HCT116 (cell line): ENCODE measurements around the gene ROBO1. TPM values are rescaled to one million over a fixed set of nuclear protein-coding genes. Genes with fewer than 3 reads are reported as not detected.

Experiments used
- ATAC-seq: fragments of 200-7000 bp; cut with Tn5 transposase; 2 replicates; pipeline ENCODE4 v1.9.1; 2020; ENCODE audit warnings: mild to moderate bottlenecking, moderate library complexity
- BruUV-seq: library from RNA; stranded (reverse); fragments of 400-500 nt; replicated peaks from 2 replicates; lab custom pipeline; 2021; lab: Mats Ljungman, UMichigan
- CTCF ChIA-PET: fragments of 300-600 bp; sonication (Branson Sonifier 250); formaldehyde crosslinking; loops from one replicate; lab custom pipeline; 2021; ENCODE audit warnings: antibody characterized with exemption; lab: Charles Lee
- POLR2A ChIA-PET: fragments of 300-600, 350-600 bp; sonication (Branson Sonifier 250); formaldehyde crosslinking; loops from one replicate; lab custom pipeline; 2021; ENCODE audit warnings: antibody characterized with exemption; lab: Charles Lee
- RAD21 ChIA-PET, 2 experiments: fragments of 300-600 bp; sonication (Branson Sonifier 250); formaldehyde crosslinking; loops; one replicate each; lab custom pipeline; 2023; ENCODE audit warnings: low total read pairs in 2 of 2; ENCODE audit not compliant: uncharacterized antibody in 2 of 2, unreplicated experiment in 2 of 2, low non-redundant PET in 1 of 2; lab: Charles Lee
- DNase-seq: peaks from one replicate; pipeline ENCODE4 v3.0.0-alpha.2; 2010; ENCODE audit warnings: low read depth, low spot score
- H2AFZ ChIP-seq: fragments of 200-600 bp; shearing (Covaris generic), sonication (generic); 2 replicates; pipeline ENCODE4 v1.6.1; 2017; ENCODE audit warnings: low read depth, mixed run types, mixed read lengths, antibody characterized with exemption, low read length; ENCODE audit not compliant: poor library complexity, severe bottlenecking
- H3K27ac ChIP-seq: 2 replicates; pipeline ENCODE4 v1.5.1; 2012; ENCODE audit warnings: low read depth, low read length
- H3K27me3 ChIP-seq: fragments of 200-600 bp; sonication (generic); 2 replicates; pipeline ENCODE4 v1.6.1; 2016; ENCODE audit warnings: mixed run types, low read length, mixed read lengths; ENCODE audit not compliant: insufficient read depth
- H3K36me3 ChIP-seq, 2 experiments: fragments of 200-500 bp in 1 of 2; fragments of 200-600 bp in 1 of 2; sonication (Bioruptor generic) in 1 of 2; sonication (generic) in 1 of 2; 2 replicates each; pipeline versions ENCODE4 v1.5.1 to v1.6.1; 2014 to 2016; ENCODE audit warnings: low read length in 2 of 2, inconsistent platforms in 1 of 2, mixed read lengths in 1 of 2, mixed run types in 1 of 2; ENCODE audit not compliant: insufficient read depth in 2 of 2, control insufficient read depth in 1 of 2
- H3K4me1 ChIP-seq, 2 experiments: fragments of 200-600 bp in 1 of 2; sonication (generic) in 1 of 2; 2 replicates each; pipeline versions ENCODE4 v1.5.1 to v1.6.1; 2012 to 2017; ENCODE audit warnings: low read length in 2 of 2, inconsistent platforms in 1 of 2, mild to moderate bottlenecking in 1 of 2, mixed read lengths in 1 of 2, mixed run types in 1 of 2, moderate library complexity in 1 of 2; ENCODE audit not compliant: insufficient read depth in 2 of 2, control insufficient read depth in 1 of 2
- H3K4me2 ChIP-seq: fragments of 200-600 bp; sonication (generic); 2 replicates; pipeline ENCODE4 v1.6.1; 2017; ENCODE audit warnings: mixed run types, low read length, mixed read lengths
- H3K4me3 ChIP-seq, 2 experiments: fragments of 200-600 bp in 1 of 2; sonication (generic) in 1 of 2; replicated peaks in 1 of 2; 2 replicates each; pipeline ENCODE4 v1.5.1; 2011 to 2016; ENCODE audit warnings: low read length in 2 of 2, control low read depth in 1 of 2, low read depth in 1 of 2, mild to moderate bottlenecking in 1 of 2, mixed read lengths in 1 of 2, mixed run types in 1 of 2
- H3K79me2 ChIP-seq: fragments of 200-600 bp; sonication (generic); 2 replicates; pipeline ENCODE4 v1.6.1; 2017; ENCODE audit warnings: mild to moderate bottlenecking, mixed run types, low read length, moderate library complexity, mixed read lengths; ENCODE audit not compliant: insufficient read depth
- H3K9ac ChIP-seq: fragments of 200-600 bp; sonication (generic); 2 replicates; pipeline ENCODE4 v1.6.1; 2016; ENCODE audit warnings: low read length, mixed read lengths
- H3K9me2 ChIP-seq: fragments of 200-600 bp; sonication (generic), shearing (Covaris generic); 2 replicates; pipeline ENCODE4 v1.6.1; 2017; ENCODE audit warnings: mixed run types, mild to moderate bottlenecking, moderate library complexity; ENCODE audit not compliant: insufficient read depth
- H3K9me3 ChIP-seq, 2 experiments: fragments of 200-500 bp in 1 of 2; fragments of 200-600 bp in 1 of 2; sonication (Bioruptor generic) in 1 of 2; sonication (generic) in 1 of 2; 2 replicates each; pipeline ENCODE4 v1.6.1; 2014 to 2017; ENCODE audit warnings: low read length in 2 of 2, mixed read lengths in 2 of 2, inconsistent platforms in 1 of 2, low read depth in 1 of 2, mild to moderate bottlenecking in 1 of 2, mixed run types in 1 of 2, moderate library complexity in 1 of 2; ENCODE audit not compliant: control insufficient read depth in 1 of 2, insufficient read depth in 1 of 2
- H4K20me1 ChIP-seq: fragments of 200-600 bp; sonication (generic), shearing (Covaris generic); 2 replicates; pipeline ENCODE4 v1.6.1; 2017; ENCODE audit warnings: mixed run types, mild to moderate bottlenecking, moderate library complexity; ENCODE audit not compliant: insufficient read depth
- CBX3 ChIP-seq: IDR thresholded peaks from 2 replicates; pipeline ENCODE4 v1.6.1; 2012; ENCODE audit warnings: low read depth
- CEBPB ChIP-seq: IDR thresholded peaks from 2 replicates; pipeline ENCODE4 v1.6.1; 2012; ENCODE audit warnings: low read depth
- CTCF ChIP-seq, 3 experiments: fragments of 200-600 bp in 1 of 3; sonication (generic) in 1 of 3; IDR thresholded peaks in 2 of 3; conservative IDR thresholded peaks in 1 of 3; 2 replicates each; pipeline ENCODE4 v1.5.1; 2012 to 2017; ENCODE audit warnings: low read depth in 2 of 3, low read length in 2 of 3, antibody characterized with exemption in 1 of 3, borderline replicate concordance in 1 of 3, control low read depth in 1 of 3, mild to moderate bottlenecking in 1 of 3, mixed read lengths in 1 of 3, mixed run types in 1 of 3, moderate library complexity in 1 of 3; ENCODE audit not compliant: insufficient read depth in 1 of 3
- EGR1 ChIP-seq: IDR thresholded peaks from 2 replicates; pipeline ENCODE4 v1.6.1; 2012; ENCODE audit warnings: low read depth
- ELF1 ChIP-seq: IDR thresholded peaks from 2 replicates; pipeline ENCODE4 v1.6.1; 2012; ENCODE audit warnings: low read depth, borderline replicate concordance
- EZH2 ChIP-seq: fragments of 200-600 bp; sonication (generic); IDR thresholded peaks from 2 replicates; pipeline ENCODE4 v1.6.1; 2017; ENCODE audit warnings: antibody characterized with exemption, mixed run types
- EZH2phosphoT487 ChIP-seq: fragments of 200-600 bp; IDR thresholded peaks from 2 replicates; pipeline ENCODE4 v1.6.1; 2018; ENCODE audit warnings: antibody characterized with exemption, borderline replicate concordance
- FOSL1 ChIP-seq: IDR thresholded peaks from 2 replicates; pipeline ENCODE4 v1.6.1; 2012; ENCODE audit warnings: low read depth
- JUND ChIP-seq: IDR thresholded peaks from 2 replicates; pipeline ENCODE4 v1.6.1; 2012
- MAX ChIP-seq: IDR thresholded peaks from 2 replicates; pipeline ENCODE4 v1.6.1; 2012
- POLR2A ChIP-seq: IDR thresholded peaks from 2 replicates; pipeline ENCODE4 v1.7.0; 2011; ENCODE audit warnings: borderline replicate concordance; ENCODE audit not compliant: insufficient read depth, insufficient read length; ENCODE audit errors: extremely low read depth
- POLR2AphosphoS5 ChIP-seq: IDR thresholded peaks from 2 replicates; pipeline ENCODE4 v1.6.1; 2011; ENCODE audit warnings: mild to moderate bottlenecking, low read depth, low read length, moderate library complexity
- RAD21 ChIP-seq: IDR thresholded peaks from 2 replicates; pipeline ENCODE4 v1.6.1; 2012; ENCODE audit warnings: low read depth, mild to moderate bottlenecking
- SIN3A ChIP-seq: IDR thresholded peaks from 2 replicates; pipeline ENCODE4 v1.6.1; 2012; ENCODE audit warnings: low read depth
- SRF ChIP-seq: IDR thresholded peaks from 2 replicates; pipeline ENCODE4 v1.6.1; 2012; ENCODE audit warnings: low read depth
- TCF7L2 ChIP-seq: IDR thresholded peaks from 2 replicates; pipeline ENCODE4 v1.7.0; 2011; ENCODE audit warnings: borderline replicate concordance, inconsistent platforms; ENCODE audit not compliant: insufficient read depth, insufficient read length; ENCODE audit errors: extremely low read depth
- YY1 ChIP-seq: IDR thresholded peaks from 2 replicates; pipeline ENCODE4 v1.6.1; 2011; ENCODE audit warnings: low read length, low read depth, moderate library complexity, mild to moderate bottlenecking; ENCODE audit not compliant: insufficient replicate concordance; ENCODE audit errors: extremely low read depth
- ZBTB33 ChIP-seq: IDR thresholded peaks from 2 replicates; pipeline ENCODE4 v1.6.1; 2011; ENCODE audit warnings: mild to moderate bottlenecking, low read length, moderate library complexity; ENCODE audit not compliant: insufficient replicate concordance; ENCODE audit errors: extremely low read depth
- ZFX ChIP-seq: fragments of 450-650 bp; IDR thresholded peaks from 2 replicates; pipeline ENCODE4 v1.6.1; 2017
- ZNF274 ChIP-seq: fragments of 200-500 bp; sonication (Bioruptor generic); IDR thresholded peaks from 2 replicates; pipeline ENCODE4 v1.6.1; 2014; ENCODE audit warnings: mild to moderate bottlenecking, low read depth, low read length, inconsistent platforms
- intact Hi-C: fragments of 100-400 bp; cut with micrococcal nuclease; formaldehyde crosslinking; loops from 2 replicates; pipeline ENCODE4 v1.10.0; 2022
- total RNA-seq: library from RNA; stranded (reverse); gene quantifications from one replicate; pipeline ENCODE4 v1.2.1, GENCODE V29; 2021; ENCODE audit not compliant: unreplicated experiment
- TF ChIP-seq, protein P1 (sequence below): IDR thresholded peaks from 2 replicates; pipeline ENCODE4 v1.6.1; 2012

ROBO1 gene
- total RNA-seq, 1 experiment from 2014 or later = 0.27 TPM

GRCh38 chr3:79253704-79254103, 514.1 kb downstream of the ROBO1 start (continued):
- TF ChIP-seq TCF7L2 = no peak
- no peak for TF ChIP-seq ELF1
- no peak for TF ChIP-seq EZH2phosphoT487
- no peak for TF ChIP-seq CBX3
- TF ChIP-seq CEBPB = no peak
- TF ChIP-seq SRF = no peak
- no peak for TF ChIP-seq RAD21
- TF ChIP-seq, protein P1, sequence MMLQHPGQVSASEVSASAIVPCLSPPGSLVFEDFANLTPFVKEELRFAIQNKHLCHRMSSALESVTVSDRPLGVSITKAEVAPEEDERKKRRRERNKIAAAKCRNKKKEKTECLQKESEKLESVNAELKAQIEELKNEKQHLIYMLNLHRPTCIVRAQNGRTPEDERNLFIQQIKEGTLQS = no peak
- TF ChIP-seq JUND = no peak
- TF ChIP-seq ZFX = no peak
- no peak for TF ChIP-seq POLR2A

- POLR2A ChIA-PET = no interaction called here
- Histone ChIP-seq H3K4me3 (no peak overlapping the region), H3K9me3 (peaks cover 23 to 29% of the 10 kb centered on the region in 2 experiments; a peak in 2 of 4 replicates), H3K27ac (no peak overlapping the region), H4K20me1 (no peaks in the 10 kb centered on the region), H3K9ac (no peak overlapping the region), H3K79me2 (no peaks in the 10 kb centered on the region), H2AFZ (no peak overlapping the region), H3K4me1 (no peaks in the 10 kb centered on the region), H3K27me3 (no peaks in the 10 kb centered on the region), H3K9me2 (no peaks in the 10 kb centered on the region), H3K36me3 (no peaks in the 10 kb centered on the region), H3K4me2 (no peak overlapping the region)
- RAD21 ChIA-PET = no interaction called here
- no peak for DNase-seq
- intact Hi-C loops = no loop called here
- TF ChIP-seq EZH2 (no peak), EGR1 (no peak), TCF7L2 (no peak), SRF (no peak), CTCF (IDR thresholded peaks at IDR 0.05 in 2 of 3, conservative IDR thresholded peaks at IDR 0.05 in 1 of 3; ENCODE audit: borderline replicate concordance in 1 of 3, insufficient read depth in 1 of 3, low read depth in 2 of 3, low read length in 2 of 3) (no peak), FOSL1 (no peak), YY1 (no peak), EZH2phosphoT487 (no peak), POLR2AphosphoS5 (no peak), ELF1 (no peak), RAD21 (no peak), ZBTB33 (no peak), SIN3A (no peak), CEBPB (no peak), JUND (no peak), CBX3 (no peak), MAX (no peak), ZFX (no peak), ZNF274 (no peak)
- CTCF ChIA-PET = no interaction called here
- no TSS peak for BruUV-seq
- ATAC-seq = no peak
These were observed 514.5 kb downstream of the ROBO1 start for GRCh38 chr3:79253271-79253670.
